Chondrocyte (in vitro differentiated cells): ENCODE data around the gene WASF1. TPM values are rescaled to one million over a fixed set of nuclear protein-coding genes. Genes with fewer than 3 reads are reported as not detected.

Experiments
- DNase-seq: peaks from one replicate; pipeline ENCODE4 v3.0.0; 2021; ENCODE audit warnings: mixed read lengths, low spot score
- H3K27ac Mint-ChIP-seq: one replicate; pipeline ENCODE4 v1.8.0; 2021; ENCODE audit warnings: mild to moderate bottlenecking, moderate library complexity, mixed read lengths; ENCODE audit not compliant: unreplicated experiment
- H3K27me3 Mint-ChIP-seq: 2 replicates; pipeline ENCODE4 v1.8.0; 2021; ENCODE audit warnings: low read depth, mixed read lengths
- H3K36me3 Mint-ChIP-seq: 2 replicates; pipeline ENCODE4 v1.8.0; 2021; ENCODE audit warnings: low read depth, mixed read lengths
- H3K4me1 Mint-ChIP-seq: 2 replicates; pipeline ENCODE4 v1.8.0; 2021; ENCODE audit warnings: low read depth, mild to moderate bottlenecking, mixed read lengths
- H3K4me3 Mint-ChIP-seq: one replicate; pipeline ENCODE4 v1.8.0; 2021; ENCODE audit warnings: mild to moderate bottlenecking, moderate library complexity, mixed read lengths; ENCODE audit not compliant: unreplicated experiment
- H3K9me3 Mint-ChIP-seq: 2 replicates; pipeline ENCODE4 v1.8.0; 2021; ENCODE audit warnings: low read depth, mixed read lengths
- CTCF ChIP-seq: fragments of 200-600 bp; sonication (generic); IDR thresholded peaks from 2 replicates; pipeline ENCODE4 v1.5.0; 2021; ENCODE audit warnings: antibody characterized with exemption, mild to moderate bottlenecking, moderate library complexity
- total RNA-seq: library from RNA; stranded (reverse); gene quantifications from 3 replicates; pipeline ENCODE4 v1.2.1, GENCODE V29; 2021

WASF1 gene
- total RNA-seq, 1 donor from 2014 or later = 22.9 TPM

- DNase-seq = no peak
- Mint-ChIP-seq H3K27ac (no peak overlapping the region), H3K27me3 (no peaks in the 10 kb centered on the region), H3K9me3 (no peaks in the 10 kb centered on the region), H3K4me3 (no peak overlapping the region), H3K36me3 (peaks cover 22% of the 10 kb centered on the region), H3K4me1 (peaks cover 5% of the 10 kb centered on the region)
- TF ChIP-seq CTCF = no peak
Observed at GRCh38 chr6:110102411-110102810, 77.1 kb downstream of the WASF1 start.

DNA sequence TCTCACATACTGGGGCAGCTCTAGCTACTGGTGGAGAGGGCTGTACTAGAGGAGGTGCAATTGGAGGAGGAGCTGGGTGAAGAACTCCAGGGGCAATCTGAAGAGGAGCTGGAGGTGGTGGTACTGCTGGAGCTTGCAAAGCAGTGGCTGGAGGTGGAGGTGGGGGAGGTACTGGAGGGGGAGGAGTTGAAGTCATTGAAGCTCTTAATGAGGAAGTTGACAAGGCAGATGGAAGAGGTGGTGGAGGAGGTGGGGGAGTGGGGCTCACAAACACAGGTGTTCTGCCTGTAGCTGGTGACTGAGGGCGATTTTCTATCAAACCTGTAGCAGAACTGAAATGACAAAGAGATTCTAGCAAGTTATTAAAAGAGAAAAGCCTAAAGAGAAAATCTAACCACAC, 77.6 kb downstream of the WASF1 start:
- no peak overlapping the region for H3K27ac Mint-ChIP-seq
- no peak for DNase-seq
- H3K27me3 Mint-ChIP-seq = no peaks in the 10 kb centered on the region
- no peak for TF ChIP-seq CTCF
- H3K4me1 Mint-ChIP-seq = peaks cover 10% of the 10 kb centered on the region
- peaks cover 21% of the 10 kb centered on the region for H3K36me3 Mint-ChIP-seq
- no peaks in the 10 kb centered on the region for H3K9me3 Mint-ChIP-seq
- no peak overlapping the region for H3K4me3 Mint-ChIP-seq

DNA sequence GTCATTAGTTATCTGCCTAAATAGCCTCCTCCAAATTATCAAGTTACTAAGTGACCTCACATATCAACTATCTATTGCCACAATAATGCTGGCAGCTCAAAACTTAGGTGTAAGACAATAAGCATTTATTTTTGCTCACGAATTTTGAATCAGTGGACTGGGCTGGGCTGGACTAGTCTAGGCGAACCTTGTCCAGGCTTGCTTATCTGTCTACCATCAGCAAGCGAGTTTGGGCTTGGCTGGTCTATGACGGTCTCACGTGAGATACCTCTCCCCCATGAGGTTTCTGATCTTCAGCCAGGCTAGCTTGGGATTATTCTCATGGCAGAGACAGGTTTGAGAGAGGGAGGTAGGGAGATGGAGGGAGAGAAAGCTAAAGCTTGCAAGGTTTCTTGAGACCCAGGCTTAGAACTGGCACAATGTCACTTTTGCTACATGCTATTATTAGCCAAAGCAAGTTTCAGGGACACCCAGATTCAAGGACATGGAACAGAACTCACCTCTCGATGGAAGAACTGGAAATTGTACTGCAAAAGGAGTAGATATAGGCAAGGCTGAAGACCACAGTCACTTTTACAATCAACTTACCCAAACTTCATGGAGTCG, 80.9 kb downstream of the WASF1 start:
- peaks cover 11% of the 10 kb centered on the region for H3K36me3 Mint-ChIP-seq
- H3K4me1 Mint-ChIP-seq = peaks cover 20% of the 10 kb centered on the region
- no peak for TF ChIP-seq CTCF
- DNase-seq = no peak
- no peak overlapping the region for H3K27ac Mint-ChIP-seq
- H3K4me3 Mint-ChIP-seq = no peak overlapping the region
- no peaks in the 10 kb centered on the region for H3K27me3 Mint-ChIP-seq
- no peaks in the 10 kb centered on the region for H3K9me3 Mint-ChIP-seq

- Mint-ChIP-seq H3K4me3 (no peak overlapping the region), H3K9me3 (no peaks in the 10 kb centered on the region), H3K27ac (peak overlapping the region; percentile 41), H3K36me3 (peaks cover 11% of the 10 kb centered on the region), H3K27me3 (no peaks in the 10 kb centered on the region), H3K4me1 (peaks cover 20% of the 10 kb centered on the region)
- no peak for DNase-seq
- no peak for TF ChIP-seq CTCF
Observed at GRCh38 chr6:110097443-110097842, 82.0 kb downstream of the WASF1 start.

DNA sequence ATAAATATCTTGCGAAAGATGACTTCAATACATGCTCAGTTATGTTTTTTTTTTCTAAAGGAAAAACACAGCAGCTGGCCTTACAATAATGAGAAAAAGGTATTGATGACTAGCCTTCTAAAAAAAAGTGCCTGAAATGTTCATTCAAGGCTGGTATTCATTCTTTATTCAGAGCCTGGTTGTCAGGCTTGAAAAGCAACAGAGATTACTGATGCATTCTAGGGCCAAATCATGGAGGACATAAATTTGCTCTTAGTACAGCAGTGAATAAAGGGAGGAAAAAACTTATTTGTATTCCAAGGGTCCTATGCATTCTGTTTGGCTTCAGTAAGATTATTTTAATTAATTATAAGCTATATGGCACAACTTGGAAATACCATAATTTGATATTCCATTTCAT, 83.5 kb downstream of the WASF1 start:
- H3K27me3 Mint-ChIP-seq = no peaks in the 10 kb centered on the region
- peaks cover 5% of the 10 kb centered on the region for H3K36me3 Mint-ChIP-seq
- no peak overlapping the region for H3K27ac Mint-ChIP-seq
- no peak for TF ChIP-seq CTCF
- peaks cover 3% of the 10 kb centered on the region for H3K9me3 Mint-ChIP-seq
- no peak for DNase-seq
- peaks cover 20% of the 10 kb centered on the region for H3K4me1 Mint-ChIP-seq
- no peak overlapping the region for H3K4me3 Mint-ChIP-seq
